HEK293 (cell line): Measurements from ENCODE around the gene MED29.

Experiments used
- GLIS2 ChIP-seq: fragments of 450-650 bp; formaldehyde crosslinking; IDR thresholded peaks from 2 replicates; pipeline ENCODE4 v1.5.1; 2016; ENCODE audit warnings: missing biosample characterization, missing genetic modification characterization
- MEIS1 ChIP-seq: sonication (generic); formaldehyde crosslinking; IDR thresholded peaks from 2 replicates; pipeline ENCODE4 v1.8.1; 2022; ENCODE audit warnings: missing genetic modification reagents, mild to moderate bottlenecking, borderline replicate concordance
- MYNN ChIP-seq: fragments of 450-650 bp; formaldehyde crosslinking; IDR thresholded peaks from 2 replicates; pipeline ENCODE4 v1.5.1; 2016; ENCODE audit warnings: missing biosample characterization, missing genetic modification characterization, borderline replicate concordance
- PRDM1 ChIP-seq: fragments of 450-650 bp; formaldehyde crosslinking; IDR thresholded peaks from 2 replicates; pipeline ENCODE4; 2016; ENCODE audit warnings: missing biosample characterization, missing genetic modification characterization
- SCRT2 ChIP-seq: fragments of 450-650 bp; formaldehyde crosslinking; IDR thresholded peaks from 2 replicates; pipeline ENCODE4 v1.5.1; 2016; ENCODE audit warnings: missing biosample characterization, missing genetic modification characterization
- TSHZ1 ChIP-seq: fragments of 450-650 bp; formaldehyde crosslinking; IDR thresholded peaks from 2 replicates; pipeline ENCODE4 v1.5.1; 2016; ENCODE audit warnings: missing biosample characterization, missing genetic modification characterization, borderline replicate concordance
- YY1 ChIP-seq: fragments of 450-650 bp; formaldehyde crosslinking; IDR thresholded peaks from 2 replicates; pipeline ENCODE4 v1.5.1; 2018; ENCODE audit warnings: missing biosample characterization, missing genetic modification characterization
- ZBTB10 ChIP-seq: fragments of 450-650 bp; formaldehyde crosslinking; IDR thresholded peaks from 2 replicates; pipeline ENCODE4 v1.5.1; 2016; ENCODE audit warnings: missing biosample characterization, missing genetic modification characterization
- ZBTB17 ChIP-seq: fragments of 450-650 bp; formaldehyde crosslinking; IDR thresholded peaks from 2 replicates; pipeline ENCODE4 v1.5.1; 2016; ENCODE audit warnings: missing biosample characterization, missing genetic modification characterization
- ZBTB6 ChIP-seq: fragments of 450-650 bp; formaldehyde crosslinking; IDR thresholded peaks from 2 replicates; pipeline ENCODE4 v1.5.1; 2017; ENCODE audit warnings: missing biosample characterization, missing genetic modification characterization
- ZNF274 ChIP-seq, 2 experiments: fragments of 200-500 bp in 1 of 2; fragments of 450-650 bp in 1 of 2; sonication (Bioruptor generic) in 1 of 2; formaldehyde crosslinking in 1 of 2; IDR thresholded peaks; 2 replicates each; pipeline versions ENCODE4 v1.5.1 to v1.6.1; 2014 to 2016; ENCODE audit warnings: borderline replicate concordance in 1 of 2, inconsistent platforms in 1 of 2, low read length in 1 of 2, missing biosample characterization in 1 of 2, missing genetic modification characterization in 1 of 2
- ZNF311 ChIP-seq: fragments of 450-650 bp; formaldehyde crosslinking; IDR thresholded peaks from 2 replicates; pipeline ENCODE4 v1.5.1; 2017; ENCODE audit warnings: missing biosample characterization, missing genetic modification characterization, borderline replicate concordance
- ZNF394 ChIP-seq: fragments of 450-650 bp; formaldehyde crosslinking; IDR thresholded peaks from 2 replicates; pipeline ENCODE4 v1.5.1; 2016; ENCODE audit warnings: missing biosample characterization, missing genetic modification characterization, mild to moderate bottlenecking, moderate library complexity, borderline replicate concordance
- ZNF416 ChIP-seq: fragments of 450-650 bp; formaldehyde crosslinking; IDR thresholded peaks from 2 replicates; pipeline ENCODE4 v1.5.1; 2016; ENCODE audit warnings: missing biosample characterization, missing genetic modification characterization
- ZNF48 ChIP-seq: fragments of 450-650 bp; formaldehyde crosslinking; IDR thresholded peaks from 2 replicates; pipeline ENCODE4 v1.5.1; 2016; ENCODE audit warnings: missing biosample characterization, missing genetic modification characterization
- ZNF555 ChIP-seq: fragments of 450-650 bp; formaldehyde crosslinking; conservative IDR thresholded peaks from 2 replicates; pipeline ENCODE4 v1.5.1; 2017; ENCODE audit warnings: missing biosample characterization, mild to moderate bottlenecking, missing genetic modification characterization, inconsistent platforms
- ZNF610 ChIP-seq: fragments of 450-650 bp; formaldehyde crosslinking; IDR thresholded peaks from 2 replicates; pipeline ENCODE4 v1.5.1; 2016; ENCODE audit warnings: missing biosample characterization, missing genetic modification characterization, borderline replicate concordance
- ZNF624 ChIP-seq: fragments of 450-650 bp; formaldehyde crosslinking; IDR thresholded peaks from 2 replicates; pipeline ENCODE4 v1.5.1; 2017; ENCODE audit warnings: missing biosample characterization, missing genetic modification characterization
- ZNF692 ChIP-seq: fragments of 450-650 bp; formaldehyde crosslinking; IDR thresholded peaks from 2 replicates; pipeline ENCODE4 v1.5.1; 2016; ENCODE audit warnings: missing biosample characterization, missing genetic modification characterization
- ZNF777 ChIP-seq: fragments of 450-650 bp; formaldehyde crosslinking; IDR thresholded peaks from 2 replicates; pipeline ENCODE4 v1.5.1; 2017; ENCODE audit warnings: missing biosample characterization, missing genetic modification characterization, borderline replicate concordance
- ZNF837 ChIP-seq: fragments of 450-650 bp; formaldehyde crosslinking; IDR thresholded peaks from 2 replicates; pipeline ENCODE4 v1.5.1; 2016; ENCODE audit warnings: missing biosample characterization, missing genetic modification characterization
- ZSCAN16 ChIP-seq: fragments of 450-650 bp; formaldehyde crosslinking; IDR thresholded peaks from 2 replicates; pipeline ENCODE4 v1.5.1; 2016; ENCODE audit warnings: missing biosample characterization, missing genetic modification characterization
- TF ChIP-seq, protein P1 (sequence below): fragments of 450-650 bp; formaldehyde crosslinking; IDR thresholded peaks from 2 replicates; pipeline ENCODE4 v1.5.1; 2016; ENCODE audit warnings: missing biosample characterization, missing genetic modification characterization
- TF ChIP-seq, protein P2 (sequence below): fragments of 450-650 bp; formaldehyde crosslinking; IDR thresholded peaks from 2 replicates; pipeline ENCODE4 v1.5.1; 2016; ENCODE audit warnings: missing biosample characterization, missing genetic modification characterization

Gene MED29

DNA sequence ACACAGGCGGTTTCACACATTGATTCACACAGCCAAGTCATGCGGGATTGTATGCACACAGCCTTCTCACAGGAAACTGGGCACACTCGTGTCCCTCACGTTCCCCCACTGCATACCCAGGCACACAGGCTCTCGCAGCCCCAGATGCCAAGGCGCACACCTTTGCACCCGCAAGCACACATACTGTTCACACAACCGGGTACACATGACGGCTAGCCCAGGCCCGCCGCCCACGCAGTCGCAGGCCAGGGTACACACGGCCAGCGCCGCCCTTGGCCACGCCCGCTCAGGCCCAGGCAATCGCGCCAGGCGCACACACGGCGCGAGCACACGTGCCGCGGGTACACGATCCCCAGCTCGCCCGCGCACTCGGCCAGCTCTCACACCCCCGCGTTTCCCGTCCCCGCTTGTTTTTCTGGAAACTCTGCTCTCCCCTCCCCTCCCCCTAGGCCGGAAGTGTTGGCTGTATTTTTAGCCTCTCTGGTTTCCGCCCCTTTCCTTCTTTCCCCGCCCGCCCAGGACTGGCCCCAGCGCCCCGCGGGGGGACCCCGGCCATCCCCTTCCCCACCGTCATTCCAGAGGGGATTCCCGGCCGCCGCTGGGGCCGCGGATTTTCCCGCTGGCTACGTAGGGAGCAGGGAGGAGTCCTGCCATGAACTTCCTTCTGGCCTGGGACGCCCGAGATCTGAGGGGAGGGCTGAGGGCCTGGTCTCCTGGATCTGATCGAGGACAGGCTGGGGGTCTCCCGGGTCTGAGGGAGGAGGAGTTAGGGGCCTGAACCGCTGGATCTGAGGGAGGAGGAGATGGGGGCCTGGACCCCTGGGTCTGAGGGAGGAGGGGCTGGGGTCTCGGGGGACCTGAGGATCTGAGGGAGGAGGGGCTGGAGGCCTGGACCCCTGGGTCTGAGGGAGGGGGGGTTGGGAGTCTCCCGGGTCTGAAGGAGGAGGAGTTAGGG, 11.4 kb downstream of the MED29 start (continued):
- no peak for TF ChIP-seq ZNF555
- peak; percentile 21; the same call in 1 of the 2 replicates for TF ChIP-seq ZBTB6 (tag by site-specific recombination)
- TF ChIP-seq MYNN (tag by site-specific recombination): 0 out of 2 replicates have a peak, but pooled peaks have one; percentile 27
- TF ChIP-seq, protein P1, sequence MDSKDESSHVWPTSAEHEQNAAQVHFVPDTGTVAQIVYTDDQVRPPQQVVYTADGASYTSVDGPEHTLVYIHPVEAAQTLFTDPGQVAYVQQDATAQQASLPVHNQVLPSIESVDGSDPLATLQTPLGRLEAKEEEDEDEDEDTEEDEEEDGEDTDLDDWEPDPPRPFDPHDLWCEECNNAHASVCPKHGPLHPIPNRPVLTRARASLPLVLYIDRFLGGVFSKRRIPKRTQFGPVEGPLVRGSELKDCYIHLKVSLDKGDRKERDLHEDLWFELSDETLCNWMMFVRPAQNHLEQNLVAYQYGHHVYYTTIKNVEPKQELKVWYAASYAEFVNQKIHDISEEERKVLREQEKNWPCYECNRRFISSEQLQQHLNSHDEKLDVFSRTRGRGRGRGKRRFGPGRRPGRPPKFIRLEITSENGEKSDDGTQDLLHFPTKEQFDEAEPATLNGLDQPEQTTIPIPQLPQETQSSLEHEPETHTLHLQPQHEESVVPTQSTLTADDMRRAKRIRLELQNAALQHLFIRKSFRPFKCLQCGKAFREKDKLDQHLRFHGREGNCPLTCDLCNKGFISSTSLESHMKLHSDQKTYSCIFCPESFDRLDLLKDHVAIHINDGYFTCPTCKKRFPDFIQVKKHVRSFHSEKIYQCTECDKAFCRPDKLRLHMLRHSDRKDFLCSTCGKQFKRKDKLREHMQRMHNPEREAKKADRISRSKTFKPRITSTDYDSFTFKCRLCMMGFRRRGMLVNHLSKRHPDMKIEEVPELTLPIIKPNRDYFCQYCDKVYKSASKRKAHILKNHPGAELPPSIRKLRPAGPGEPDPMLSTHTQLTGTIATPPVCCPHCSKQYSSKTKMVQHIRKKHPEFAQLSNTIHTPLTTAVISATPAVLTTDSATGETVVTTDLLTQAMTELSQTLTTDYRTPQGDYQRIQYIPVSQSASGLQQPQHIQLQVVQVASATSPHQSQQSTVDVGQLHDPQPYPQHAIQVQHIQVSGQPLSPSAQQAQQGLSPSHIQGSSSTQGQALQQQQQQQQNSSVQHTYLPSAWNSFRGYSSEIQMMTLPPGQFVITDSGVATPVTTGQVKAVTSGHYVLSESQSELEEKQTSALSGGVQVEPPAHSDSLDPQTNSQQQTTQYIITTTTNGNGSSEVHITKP (tag by site-specific recombination): peak; percentile 82
- TF ChIP-seq ZNF48 (tag by site-specific recombination): no peak
- no peak for TF ChIP-seq ZNF311 (tag by site-specific recombination)
- TF ChIP-seq ZNF692 (tag by site-specific recombination): peak; percentile 88
- TF ChIP-seq ZBTB10 (tag by site-specific recombination): peak; percentile 94
- TF ChIP-seq ZNF837 (tag by site-specific recombination): peak; percentile 65; the same call in 1 of the 2 replicates
- peak; percentile 46; the same call in 1 of the 2 replicates for TF ChIP-seq ZNF777 (tag by site-specific recombination)
- TF ChIP-seq TSHZ1 (tag by site-specific recombination): peak; percentile 53; the same call in 1 of the 2 replicates
- peak; percentile 100 for TF ChIP-seq ZBTB17
- TF ChIP-seq ZSCAN16 (tag by site-specific recombination): peak; percentile 72
- TF ChIP-seq GLIS2 (tag by site-specific recombination): peak; percentile 83
- TF ChIP-seq SCRT2: peak; percentile 61
- TF ChIP-seq MEIS1 (CRISPR knock-in tag): no peak
- no peak; the same call in 1 of the 2 replicates for TF ChIP-seq YY1 (tag by site-specific recombination)
- TF ChIP-seq ZNF610 (tag by site-specific recombination): peak; percentile 74; the same call in 1 of the 2 replicates
- TF ChIP-seq PRDM1 (tag by site-specific recombination): 0 out of 2 replicates have a peak, but pooled peaks have one; percentile 43
- TF ChIP-seq, protein P2, sequence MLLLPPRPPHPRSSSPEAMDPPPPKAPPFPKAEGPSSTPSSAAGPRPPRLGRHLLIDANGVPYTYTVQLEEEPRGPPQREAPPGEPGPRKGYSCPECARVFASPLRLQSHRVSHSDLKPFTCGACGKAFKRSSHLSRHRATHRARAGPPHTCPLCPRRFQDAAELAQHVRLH: peak; percentile 83
- no peak for TF ChIP-seq ZNF416 (tag by site-specific recombination)
- no peak for TF ChIP-seq ZNF624 (tag by site-specific recombination)
- no peak for TF ChIP-seq ZNF274 (IDR thresholded peaks at IDR 0.05; ENCODE audit: low read length)
- no peak for TF ChIP-seq ZNF274 (tag by site-specific recombination; IDR thresholded peaks at IDR 0.05; ENCODE audit: borderline replicate concordance)
- peak; percentile 65 for TF ChIP-seq ZNF394 (tag by site-specific recombination)
